Type B pancreatic cell (in vitro differentiated cells): ENCODE data around the gene CFI. TPM values are rescaled to one million over a fixed set of nuclear protein-coding genes. Genes with fewer than 3 reads are reported as not detected.

Source experiments
- DNase-seq: peaks from one replicate; pipeline ENCODE4 v3.0.0; 2021; ENCODE audit warnings: mixed read lengths; ENCODE audit not compliant: unreplicated experiment; ENCODE audit errors: extremely low spot score
- H3K27ac Mint-ChIP-seq: 2 replicates; pipeline ENCODE4 v1.8.0; 2021; ENCODE audit warnings: mild to moderate bottlenecking, mixed read lengths
- H3K27me3 Mint-ChIP-seq: 2 replicates; pipeline ENCODE4 v1.8.0; 2021; ENCODE audit warnings: mixed read lengths
- H3K36me3 Mint-ChIP-seq: 2 replicates; pipeline ENCODE4 v1.8.0; 2021; ENCODE audit warnings: mixed read lengths
- H3K4me1 Mint-ChIP-seq: one replicate; pipeline ENCODE4 v1.8.0; 2021; ENCODE audit warnings: mixed read lengths; ENCODE audit not compliant: unreplicated experiment
- H3K4me3 Mint-ChIP-seq: 2 replicates; pipeline ENCODE4 v1.8.0; 2021; ENCODE audit warnings: mild to moderate bottlenecking, mixed read lengths
- H3K9me3 Mint-ChIP-seq: 2 replicates; pipeline ENCODE4 v1.8.0; 2021; ENCODE audit warnings: mixed read lengths
- CTCF ChIP-seq: fragments of 200-600 bp; sonication (generic); conservative IDR thresholded peaks from 2 replicates; pipeline ENCODE4 v1.5.0; 2021; ENCODE audit warnings: antibody characterized with exemption, mild to moderate bottlenecking
- total RNA-seq: library from RNA; stranded (reverse); gene quantifications from 2 replicates; pipeline ENCODE4 v1.2.1, GENCODE V29; 2021; ENCODE audit warnings: low replicate concordance

CFI gene
- total RNA-seq, 1 donor from 2014 or later, result 24.0 TPM

GRCh38 chr4:109760682-109761081, 41.1 kb downstream of the CFI start:
- Mint-ChIP-seq H3K36me3 (no peaks in the 10 kb centered on the region), H3K4me3 (no peak overlapping the region), H3K9me3 (no peaks in the 10 kb centered on the region), H3K4me1 (no peaks in the 10 kb centered on the region), H3K27me3 (peaks cover 3% of the 10 kb centered on the region), H3K27ac (no peak overlapping the region)
- no peak for DNase-seq
- TF ChIP-seq CTCF, result no peak

GRCh38 chr4:109755656-109756055, 46.1 kb downstream of the CFI start:
- H3K27ac Mint-ChIP-seq, result no peak overlapping the region
- H3K4me3 Mint-ChIP-seq, result no peak overlapping the region
- H3K4me1 Mint-ChIP-seq, result no peaks in the 10 kb centered on the region
- DNase-seq, result no peak
- no peaks in the 10 kb centered on the region for H3K36me3 Mint-ChIP-seq
- H3K27me3 Mint-ChIP-seq, result peaks cover 7% of the 10 kb centered on the region
- no peaks in the 10 kb centered on the region for H3K9me3 Mint-ChIP-seq
- no peak for TF ChIP-seq CTCF

GRCh38 chr4:109754093-109754857, 47.5 kb downstream of the CFI start:
- Mint-ChIP-seq H3K27ac (no peak overlapping the region), H3K4me1 (no peaks in the 10 kb centered on the region)

GRCh38 chr4:109752525-109752924, 49.3 kb downstream of the CFI start:
- TF ChIP-seq CTCF, result no peak
- Mint-ChIP-seq H3K36me3 (no peaks in the 10 kb centered on the region), H3K27ac (no peak overlapping the region), H3K27me3 (peaks cover 7% of the 10 kb centered on the region), H3K9me3 (no peaks in the 10 kb centered on the region), H3K4me3 (no peak overlapping the region), H3K4me1 (no peaks in the 10 kb centered on the region)
- no peak for DNase-seq

More at GRCh38 chr4:109754093-109754857, 47.5 kb downstream of the CFI start:
- Mint-ChIP-seq H3K9me3 (no peaks in the 10 kb centered on the region), H3K27me3 (peaks cover 7% of the 10 kb centered on the region), H3K4me3 (no peak overlapping the region), H3K36me3 (no peaks in the 10 kb centered on the region)
- DNase-seq, result no peak
- no peak for TF ChIP-seq CTCF

- H3K4me1 Mint-ChIP-seq, result no peaks in the 10 kb centered on the region
- no peak overlapping the region for H3K4me3 Mint-ChIP-seq
- H3K27ac Mint-ChIP-seq, result no peak overlapping the region
- TF ChIP-seq CTCF, result no peak
- H3K9me3 Mint-ChIP-seq, result no peaks in the 10 kb centered on the region
- DNase-seq, result no peak
- peaks cover 7% of the 10 kb centered on the region for H3K27me3 Mint-ChIP-seq
- H3K36me3 Mint-ChIP-seq, result no peaks in the 10 kb centered on the region
These were observed 49.9 kb downstream of the CFI start for GRCh38 chr4:109751852-109752251.
